Fibroblast of mammary gland (primary cell): ENCODE results near the gene PALLD.
"Not testable (repeated sequence)": the region's sequence is repeated elsewhere in the genome, so short reads cannot be mapped to it uniquely, and the experiment has no call there.

Experiments
- DNase-seq: peaks from one replicate; pipeline ENCODE4 v3.0.0-alpha.2; 2010; ENCODE audit warnings: low read depth
- H3K4me3 ChIP-seq: 2 replicates; pipeline ENCODE4 v1.5.1; 2011; ENCODE audit warnings: low read depth, mild to moderate bottlenecking, low read length, moderate library complexity; ENCODE audit not compliant: control insufficient read depth
- TF ChIP-seq, protein P1 (sequence below): conservative IDR thresholded peaks from 2 replicates; pipeline ENCODE4 v1.5.1; 2011; ENCODE audit warnings: low read depth, low read length, inconsistent platforms; ENCODE audit not compliant: control insufficient read depth, insufficient read depth

The PALLD gene

DNA sequence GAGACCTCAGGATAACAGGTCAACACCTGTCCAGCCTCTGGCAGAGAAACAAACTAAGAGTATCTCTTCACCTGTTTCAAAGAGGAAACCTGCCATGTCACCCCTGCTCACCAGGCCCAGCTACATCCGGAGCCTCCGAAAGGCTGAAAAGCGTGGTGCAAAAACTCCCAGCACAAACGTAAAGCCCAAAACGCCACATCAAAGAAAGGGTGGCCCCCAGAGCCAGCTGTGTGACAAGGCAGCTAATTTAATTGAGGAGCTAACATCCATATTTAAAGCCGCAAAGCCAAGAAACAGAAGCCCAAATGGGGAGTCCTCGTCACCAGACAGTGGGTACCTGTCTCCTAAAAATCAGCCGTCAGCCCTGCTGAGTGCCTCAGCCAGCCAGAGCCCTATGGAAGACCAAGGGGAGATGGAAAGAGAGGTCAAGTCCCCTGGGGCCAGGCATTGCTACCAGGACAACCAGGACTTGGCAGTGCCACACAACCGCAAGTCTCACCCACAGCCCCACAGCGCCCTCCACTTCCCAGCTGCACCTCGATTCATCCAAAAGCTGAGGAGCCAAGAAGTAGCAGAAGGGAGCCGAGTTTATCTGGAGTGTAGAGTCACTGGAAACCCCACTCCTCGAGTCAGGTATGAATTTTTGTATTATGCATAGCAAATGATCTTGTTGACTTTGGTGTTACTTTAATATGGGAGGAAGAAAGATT is 15.1 kb downstream of the PALLD start:
- no peak for DNase-seq
- H3K4me3 ChIP-seq, result no peak overlapping the region
- TF ChIP-seq, protein P1, sequence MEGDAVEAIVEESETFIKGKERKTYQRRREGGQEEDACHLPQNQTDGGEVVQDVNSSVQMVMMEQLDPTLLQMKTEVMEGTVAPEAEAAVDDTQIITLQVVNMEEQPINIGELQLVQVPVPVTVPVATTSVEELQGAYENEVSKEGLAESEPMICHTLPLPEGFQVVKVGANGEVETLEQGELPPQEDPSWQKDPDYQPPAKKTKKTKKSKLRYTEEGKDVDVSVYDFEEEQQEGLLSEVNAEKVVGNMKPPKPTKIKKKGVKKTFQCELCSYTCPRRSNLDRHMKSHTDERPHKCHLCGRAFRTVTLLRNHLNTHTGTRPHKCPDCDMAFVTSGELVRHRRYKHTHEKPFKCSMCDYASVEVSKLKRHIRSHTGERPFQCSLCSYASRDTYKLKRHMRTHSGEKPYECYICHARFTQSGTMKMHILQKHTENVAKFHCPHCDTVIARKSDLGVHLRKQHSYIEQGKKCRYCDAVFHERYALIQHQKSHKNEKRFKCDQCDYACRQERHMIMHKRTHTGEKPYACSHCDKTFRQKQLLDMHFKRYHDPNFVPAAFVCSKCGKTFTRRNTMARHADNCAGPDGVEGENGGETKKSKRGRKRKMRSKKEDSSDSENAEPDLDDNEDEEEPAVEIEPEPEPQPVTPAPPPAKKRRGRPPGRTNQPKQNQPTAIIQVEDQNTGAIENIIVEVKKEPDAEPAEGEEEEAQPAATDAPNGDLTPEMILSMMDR, result no peak

DNA sequence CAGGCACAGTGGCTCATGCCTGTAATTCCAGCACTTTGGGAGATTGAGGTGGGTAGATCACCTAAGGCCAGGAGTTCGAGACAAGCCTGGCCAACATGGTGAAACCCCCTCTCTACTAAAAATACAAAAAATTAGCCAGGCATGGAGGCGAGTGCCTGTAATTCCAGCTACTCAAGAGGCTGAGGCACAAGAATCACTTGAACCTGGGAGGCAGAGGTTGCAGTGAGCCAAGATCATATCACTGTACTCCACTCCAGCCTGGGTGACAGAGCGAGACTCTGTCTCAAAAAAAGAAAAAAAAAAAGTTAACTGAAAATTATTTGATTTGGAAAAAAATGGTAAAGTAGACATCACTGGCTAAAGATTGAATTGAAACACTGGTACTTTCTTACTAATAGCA is 17.0 kb downstream of the PALLD start:
- DNase-seq, H3K4me3 ChIP-seq: not testable (repeated sequence)

DNA sequence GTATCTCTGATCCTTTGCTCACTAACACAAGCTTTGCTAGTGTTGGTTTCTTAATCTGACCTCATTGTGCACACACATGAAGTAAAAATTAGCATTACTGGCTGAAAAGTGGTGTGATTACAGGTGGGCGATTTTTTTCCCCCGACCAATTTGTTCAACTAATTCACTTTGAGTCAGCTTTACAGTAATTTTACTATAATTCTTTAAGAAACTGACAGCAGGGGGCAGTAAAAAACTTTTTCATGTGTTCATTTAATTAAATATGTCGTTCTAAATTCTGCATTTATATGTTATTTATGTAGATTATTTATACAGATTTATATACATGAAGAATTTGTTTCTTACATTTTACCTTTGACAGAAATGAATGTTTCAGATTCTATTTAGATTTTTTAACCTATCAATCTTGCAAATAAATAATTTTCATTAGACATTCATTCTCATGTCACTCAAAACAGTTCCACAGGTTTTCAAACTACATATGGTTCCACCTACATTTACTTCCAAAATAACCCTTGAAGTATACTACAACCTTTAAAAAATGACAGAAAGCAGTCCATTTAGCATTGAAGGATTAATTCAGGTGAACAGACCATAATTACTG is 17.5 kb downstream of the PALLD start:
- H3K4me3 ChIP-seq, result no peak overlapping the region
- TF ChIP-seq, protein P1, result peak; percentile 31
- DNase-seq, result peak; percentile 64

DNA sequence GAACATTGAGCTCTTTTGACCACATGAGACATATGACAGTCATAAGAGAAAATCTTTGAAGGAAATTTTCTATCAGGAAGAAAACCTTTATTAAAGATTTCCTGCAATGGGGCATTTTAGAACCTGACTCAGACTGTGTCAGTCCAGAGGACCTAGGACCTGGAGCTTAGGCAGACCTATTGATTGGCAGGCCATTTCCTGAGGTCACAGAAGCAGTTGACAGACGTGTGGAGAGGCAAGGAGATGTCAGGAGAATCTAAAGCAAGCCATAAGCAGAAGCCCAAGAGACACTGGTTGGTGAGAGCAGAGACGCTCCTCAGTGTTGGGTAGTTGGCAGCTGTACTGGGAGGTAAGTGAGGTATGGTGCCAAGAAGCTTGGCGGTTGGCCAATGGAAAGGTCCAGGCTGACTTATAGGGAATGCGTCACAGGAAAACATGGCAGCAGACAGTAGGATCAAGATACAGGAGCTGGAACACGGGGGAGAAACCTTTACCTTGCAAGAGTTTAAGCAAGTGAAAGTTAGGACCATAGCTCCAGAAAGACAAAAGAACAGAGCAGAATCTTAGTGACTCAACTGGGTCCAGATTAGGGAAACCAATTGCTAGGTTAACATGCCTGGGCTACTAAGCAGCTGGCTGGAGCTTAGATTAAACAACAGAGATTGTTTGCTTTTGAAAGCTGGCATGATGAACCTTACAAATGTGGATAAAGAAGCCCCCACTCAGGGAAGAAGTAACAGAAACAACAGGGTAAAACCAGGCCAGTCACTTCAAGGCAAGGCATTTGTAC is 18.6 kb downstream of the PALLD start:
- no peak for DNase-seq

DNA sequence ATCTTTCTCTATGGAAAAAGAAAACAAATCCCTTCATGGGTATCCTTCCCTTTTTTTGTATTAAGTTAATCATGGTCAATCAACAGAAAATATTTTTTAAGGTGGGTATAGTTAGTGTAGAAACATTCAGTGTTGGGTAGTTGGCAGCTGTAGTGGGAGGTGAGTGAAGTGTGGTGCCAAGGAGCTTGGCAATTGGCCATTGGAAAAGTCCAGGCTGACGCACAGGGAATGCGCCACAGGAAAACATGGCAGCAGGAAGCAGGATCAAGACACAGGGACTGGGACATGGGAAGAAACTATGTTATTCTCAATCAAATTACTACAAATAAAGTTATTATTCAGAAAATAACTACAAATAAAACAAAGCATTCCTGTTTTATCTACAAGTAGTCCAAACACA is 20.0 kb downstream of the PALLD start:
- TF ChIP-seq, protein P1, result no peak

More for the DNA sequence above, 18.6 kb downstream of the PALLD start:
- H3K4me3 ChIP-seq, result no peak overlapping the region
- TF ChIP-seq, protein P1, result no peak

DNA sequence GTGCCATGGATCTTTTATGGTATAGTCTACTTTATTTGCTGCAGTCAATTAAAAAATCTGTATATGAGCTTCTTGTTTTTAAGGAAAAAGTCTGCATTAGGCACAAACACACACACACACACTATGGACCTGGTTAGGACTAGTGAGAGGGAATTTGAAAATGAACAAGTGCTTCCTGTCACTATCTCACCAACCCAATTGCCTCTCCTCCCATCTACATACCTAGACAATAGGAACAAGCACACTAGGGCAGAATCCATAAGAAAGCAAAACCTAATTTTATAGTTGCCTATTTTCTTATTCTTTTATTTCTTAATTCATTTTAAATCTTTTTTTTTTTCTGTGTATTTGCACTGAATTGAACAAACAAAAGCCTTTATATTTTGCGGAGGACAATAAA is 22.7 kb downstream of the PALLD start:
- DNase-seq, result no peak

More for the DNA sequence above, 20.0 kb downstream of the PALLD start:
- no peak overlapping the region for H3K4me3 ChIP-seq
- no peak for DNase-seq

DNA sequence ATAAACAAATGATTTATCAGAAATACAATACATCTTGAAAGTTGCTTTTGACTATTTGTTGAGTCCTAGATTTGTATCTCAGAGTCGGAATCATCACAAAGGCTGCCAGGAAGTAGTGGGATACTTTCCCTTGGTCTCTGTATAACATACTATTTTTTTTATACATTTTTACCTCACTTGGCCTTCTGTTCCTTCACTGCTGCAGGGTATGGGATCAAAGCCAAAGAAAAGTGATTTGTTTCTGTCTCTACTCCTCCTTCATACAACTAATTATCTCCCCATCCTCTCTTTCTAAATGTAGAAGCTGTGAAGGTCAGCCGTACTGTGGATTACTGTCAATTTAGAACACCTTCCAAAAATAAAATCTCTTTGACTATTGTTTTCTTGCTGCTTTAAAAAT is 24.9 kb downstream of the PALLD start:
- no peak overlapping the region for H3K4me3 ChIP-seq
- TF ChIP-seq, protein P1, result no peak

More for the DNA sequence above, 22.7 kb downstream of the PALLD start:
- H3K4me3 ChIP-seq, result no peak overlapping the region
- TF ChIP-seq, protein P1, result no peak

More for the DNA sequence above, 24.9 kb downstream of the PALLD start:
- DNase-seq, result no peak
